GM12878 (cell line): ENCODE measurements around the gene SMAD9. TPM values are rescaled to one million over a fixed set of nuclear protein-coding genes. Genes with fewer than 3 reads are reported as not detected.

Experiments
- ATAC-seq: fragments of 200-7000 bp; cut with Tn5 transposase; 3 replicates; pipeline ENCODE4 v1.9.1; 2020; ENCODE audit warnings: mild to moderate bottlenecking, moderate library complexity
- BruUV-seq: library from RNA; stranded (reverse); fragments of 400-500 nt; replicated peaks from 2 replicates; lab custom pipeline; 2021; lab: Mats Ljungman, UMichigan
- CTCF ChIA-PET: fragments of 300-600 bp; sonication (Branson Sonifier 250); formaldehyde crosslinking; extraction: SDS; loops from one replicate; lab custom pipeline; 2021; ENCODE audit warnings: inconsistent platforms; lab: Yijun Ruan, JAX
- POLR2A ChIA-PET: fragments of 350-600 bp; formaldehyde crosslinking; extraction: SDS; loops from one replicate; lab custom pipeline; 2021; ENCODE audit warnings: inconsistent platforms; lab: Charles Lee
- RAD21 ChIA-PET: fragments of 300-600 bp; sonication (Branson Sonifier 250); formaldehyde crosslinking; loops from one replicate; lab custom pipeline; 2023; ENCODE audit warnings: antibody characterized with exemption; ENCODE audit not compliant: unreplicated experiment; lab: Charles Lee
- SMC1A ChIA-PET: fragments of 300-600 bp; sonication (Branson Sonifier 250); formaldehyde crosslinking; loops from one replicate; lab custom pipeline; 2023; ENCODE audit not compliant: unreplicated experiment, uncharacterized antibody; lab: Charles Lee
- DNase-seq: peaks from one replicate; pipeline ENCODE4 v3.0.0-alpha.2; 2011; ENCODE audit warnings: low read depth, low spot score
- FAIRE-seq: peaks from 3 replicates; lab custom pipeline; 2011; peaks lifted over from hg19 to GRCh38; lab: Jason Lieb, UNC
- H2AFZ ChIP-seq: 2 replicates; pipeline ENCODE4 v1.6.0; 2011; ENCODE audit warnings: low read depth, low read length, control low read depth; ENCODE audit not compliant: control insufficient read depth
- H3K27ac ChIP-seq: 2 replicates; pipeline ENCODE4 v1.5.1; 2011; ENCODE audit warnings: control low read depth; ENCODE audit not compliant: control insufficient read depth, insufficient read depth
- H3K27me3 ChIP-seq, 2 experiments: replicated peaks in 1 of 2; 2 replicates each; pipeline versions ENCODE4 v1.6.0 to v1.6.1; 2011; ENCODE audit warnings: low read length in 1 of 2; ENCODE audit not compliant: control insufficient read depth in 2 of 2, insufficient read depth in 2 of 2
- H3K36me3 ChIP-seq, 2 experiments: 2 replicates each; pipeline ENCODE4 v1.5.1; 2011; ENCODE audit warnings: low read length in 1 of 2; ENCODE audit not compliant: control insufficient read depth in 2 of 2, insufficient read depth in 2 of 2
- H3K4me1 ChIP-seq: 2 replicates; pipeline ENCODE4 v1.6.1; 2011; ENCODE audit warnings: mild to moderate bottlenecking, low read length, moderate library complexity, mixed read lengths; ENCODE audit not compliant: control insufficient read depth, insufficient read depth
- H3K4me2 ChIP-seq: 2 replicates; pipeline ENCODE4 v1.6.0; 2011; ENCODE audit warnings: control low read depth; ENCODE audit not compliant: control insufficient read depth, insufficient read depth
- H3K4me3 ChIP-seq: fragments of 200-600 bp; sonication (generic); 2 replicates; pipeline ENCODE4 v1.5.1; 2016
- H3K79me2 ChIP-seq: 2 replicates; pipeline ENCODE4 v1.6.0; 2011; ENCODE audit warnings: low read length; ENCODE audit not compliant: control insufficient read depth, insufficient read depth
- H3K9ac ChIP-seq: 2 replicates; pipeline ENCODE4 v1.8.0; 2011; ENCODE audit warnings: low read length, control low read depth, mixed read lengths; ENCODE audit not compliant: control insufficient read depth, insufficient read depth
- H3K9me3 ChIP-seq: replicated peaks from 3 replicates; pipeline ENCODE4 v1.5.1; 2011; ENCODE audit warnings: mild to moderate bottlenecking, low read length; ENCODE audit not compliant: control insufficient read depth, insufficient read depth
- H4K20me1 ChIP-seq: 2 replicates; pipeline ENCODE4 v1.6.0; 2011; ENCODE audit not compliant: control insufficient read depth, insufficient read depth
- DPF2 ChIP-seq: fragments of 450-650 bp; IDR thresholded peaks from 2 replicates; pipeline ENCODE4 v1.6.1; 2017; ENCODE audit warnings: mild to moderate bottlenecking
- ETV6 ChIP-seq, 2 experiments: fragments of 450-650 bp in 1 of 2; IDR thresholded peaks in 1 of 2; conservative IDR thresholded peaks in 1 of 2; 2 replicates each; pipeline ENCODE4 v1.6.1; 2014; ENCODE audit warnings: antibody characterized with exemption in 1 of 2, borderline replicate concordance in 1 of 2, low read depth in 1 of 2, mild to moderate bottlenecking in 1 of 2, moderate library complexity in 1 of 2
- KDM1A ChIP-seq: fragments of 200-600 bp; sonication (generic); IDR thresholded peaks from 2 replicates; pipeline ENCODE4 v1.6.1; 2016; ENCODE audit warnings: borderline replicate concordance
- MXI1 ChIP-seq: fragments of 150-350 bp; IDR thresholded peaks from 2 replicates; pipeline ENCODE4 v1.6.1; 2011; ENCODE audit warnings: low read depth, mild to moderate bottlenecking, inconsistent platforms, low read length, improper control_type of control experiment
- SPI1 ChIP-seq: IDR thresholded peaks from 2 replicates; pipeline ENCODE4 v1.6.1; 2011; ENCODE audit warnings: low read depth, mild to moderate bottlenecking, low read length, moderate library complexity, borderline replicate concordance; ENCODE audit not compliant: insufficient read depth
- WRNIP1 ChIP-seq: IDR thresholded peaks from 2 replicates; pipeline ENCODE4 v1.6.1; 2011; ENCODE audit warnings: low read depth, low read length, improper control_type of control experiment, borderline replicate concordance
- WGBS: methylation state at CpG from one replicate; pipeline ENCODE4 v1.1.6; 2016; ENCODE audit warnings: low lambda C conversion rate; ENCODE audit not compliant: insufficient replicate concordance, insufficient coverage; ENCODE audit errors: missing lambda C conversion rate; 5-methylcytosine and 5-hydroxymethylcytosine counted together
- in situ Hi-C: fragments of 300-500 bp; cut with MboI; formaldehyde crosslinking; loops from 9 replicates; pipeline ENCODE4 v1.14.3; 2018; ENCODE audit warnings: mixed read lengths
- intact Hi-C: fragments of 100-400 bp; cut with micrococcal nuclease; formaldehyde crosslinking; loops from one replicate; pipeline ENCODE4 v1.14.2; 2022; ENCODE audit not compliant: unreplicated experiment
- polyA plus RNA-seq, 11 experiments: library from polyadenylated mRNA; depleted of rRNA in 4 of 11; unstranded in 6 of 11; stranded (reverse) in 5 of 11; fragments of >200 nt; fragmentation: Nextera tagmentation in 4 of 11; fragmentation: Illumina TruSeq in 1 of 11; extraction: Ambion mirVana in 4 of 11; extraction: Trizol in 1 of 11; gene quantifications; 1 replicate in 1 of 11; 2 replicates in 10 of 11; pipeline versions ENCODE4 v1.2.1 to v1.2.3, GENCODE V29; 2011 to 2016; ENCODE audit warnings: inconsistent platforms in 2 of 11, missing spikeins in 2 of 11, low read depth in 1 of 11
- total RNA-seq, 4 experiments: library from RNA; depleted of rRNA in 3 of 4; stranded (reverse); fragments of >200 nt in 3 of 4; fragmentation: Illumina TruSeq in 1 of 4; extraction: Trizol in 1 of 4; gene quantifications; 2 replicates each; pipeline versions ENCODE4 v1.2.1 to v1.2.3, GENCODE V29; 2013 to 2021
- TF ChIP-seq, protein P1 (sequence below): fragments of 450-650 bp; formaldehyde crosslinking; IDR thresholded peaks from 2 replicates; pipeline ENCODE4 v1.5.0; 2022; ENCODE audit warnings: mild to moderate bottlenecking, missing genetic modification characterization
- TF ChIP-seq, protein P2 (sequence below): IDR thresholded peaks from 2 replicates; pipeline ENCODE4 v1.6.1; 2012; ENCODE audit warnings: low read depth, low read length, improper control_type of control experiment

The SMAD9 gene
- total and polyA plus RNA-seq, 10 of the 15 experiments (the other 5 are each of a cell fraction or from before 2014, with no cell fraction given): 0.22 to 0.69 (median 0.42) TPM; not detected in 6

DNA sequence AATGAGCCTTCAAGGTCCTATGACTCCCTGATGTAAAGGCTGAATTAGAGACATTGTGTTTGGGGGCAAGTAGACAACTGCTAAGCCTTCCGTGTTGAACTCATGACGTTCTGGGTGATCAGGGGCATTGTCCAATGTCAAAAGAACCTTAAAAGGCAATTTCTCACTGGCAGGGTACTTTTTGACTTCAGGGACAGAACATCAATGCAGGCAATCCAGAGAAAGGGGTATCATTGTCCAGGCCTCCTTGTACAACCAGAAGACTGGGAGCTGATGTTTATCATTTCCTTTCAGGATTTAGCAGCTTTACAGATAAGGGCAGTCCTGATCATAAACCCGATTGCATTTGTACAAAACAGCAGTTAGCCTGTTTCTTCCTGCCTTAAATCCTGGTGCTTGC is 25.0 kb upstream of the SMAD9 start (continued):
- TF ChIP-seq ETV6 (conservative IDR thresholded peaks at IDR 0.05 in 1 of 2, IDR thresholded peaks at IDR 0.05 in 1 of 2; ENCODE audit: borderline replicate concordance in 1 of 2, low read depth in 1 of 2): no peak
- no peak for TF ChIP-seq WRNIP1
- TF ChIP-seq, protein P1, sequence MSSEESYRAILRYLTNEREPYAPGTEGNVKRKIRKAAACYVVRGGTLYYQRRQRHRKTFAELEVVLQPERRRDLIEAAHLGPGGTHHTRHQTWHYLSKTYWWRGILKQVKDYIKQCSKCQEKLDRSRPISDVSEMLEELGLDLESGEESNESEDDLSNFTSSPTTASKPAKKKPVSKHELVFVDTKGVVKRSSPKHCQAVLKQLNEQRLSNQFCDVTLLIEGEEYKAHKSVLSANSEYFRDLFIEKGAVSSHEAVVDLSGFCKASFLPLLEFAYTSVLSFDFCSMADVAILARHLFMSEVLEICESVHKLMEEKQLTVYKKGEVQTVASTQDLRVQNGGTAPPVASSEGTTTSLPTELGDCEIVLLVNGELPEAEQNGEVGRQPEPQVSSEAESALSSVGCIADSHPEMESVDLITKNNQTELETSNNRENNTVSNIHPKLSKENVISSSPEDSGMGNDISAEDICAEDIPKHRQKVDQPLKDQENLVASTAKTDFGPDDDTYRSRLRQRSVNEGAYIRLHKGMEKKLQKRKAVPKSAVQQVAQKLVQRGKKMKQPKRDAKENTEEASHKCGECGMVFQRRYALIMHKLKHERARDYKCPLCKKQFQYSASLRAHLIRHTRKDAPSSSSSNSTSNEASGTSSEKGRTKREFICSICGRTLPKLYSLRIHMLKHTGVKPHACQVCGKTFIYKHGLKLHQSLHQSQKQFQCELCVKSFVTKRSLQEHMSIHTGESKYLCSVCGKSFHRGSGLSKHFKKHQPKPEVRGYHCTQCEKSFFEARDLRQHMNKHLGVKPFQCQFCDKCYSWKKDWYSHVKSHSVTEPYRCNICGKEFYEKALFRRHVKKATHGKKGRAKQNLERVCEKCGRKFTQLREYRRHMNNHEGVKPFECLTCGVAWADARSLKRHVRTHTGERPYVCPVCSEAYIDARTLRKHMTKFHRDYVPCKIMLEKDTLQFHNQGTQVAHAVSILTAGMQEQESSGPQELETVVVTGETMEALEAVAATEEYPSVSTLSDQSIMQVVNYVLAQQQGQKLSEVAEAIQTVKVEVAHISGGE (CRISPR knock-in tag): no peak
- no peak for TF ChIP-seq KDM1A
- TF ChIP-seq MXI1: no peak
- TF ChIP-seq DPF2: no peak

DNA sequence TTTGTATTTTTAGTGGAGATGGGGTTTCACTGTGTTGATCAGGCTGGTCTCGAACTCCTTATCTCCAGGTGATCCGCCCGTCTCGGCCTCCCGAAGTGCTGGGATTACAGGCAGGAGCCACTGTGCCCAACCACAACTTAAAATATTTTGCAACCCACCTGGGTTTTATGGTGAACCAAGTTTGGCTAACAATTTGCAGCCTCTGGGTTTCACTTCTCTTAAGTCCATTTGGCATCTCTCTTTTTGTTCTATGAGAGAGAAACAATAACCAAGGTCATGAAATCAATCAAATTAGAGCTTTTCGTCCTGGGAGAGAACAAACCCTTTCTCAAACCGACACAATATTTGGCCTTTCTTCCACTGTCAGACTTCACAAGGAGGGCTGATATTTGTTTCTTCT is 5.6 kb upstream of the SMAD9 start:
- Histone ChIP-seq H2AFZ (no peak overlapping the region), H3K27ac (no peak overlapping the region), H4K20me1 (no peaks in the 10 kb centered on the region; the same call in 1 of the 2 replicates), H3K9me3 (no peaks in the 10 kb centered on the region), H3K27me3 (0 out of 4 replicates have a peak, but pooled peaks cover 0 to 6% of the 10 kb centered on the region in 2 experiments), H3K9ac (no peak overlapping the region), H3K4me3 (no peak overlapping the region), H3K4me2 (no peak overlapping the region), H3K4me1 (no peaks in the 10 kb centered on the region), H3K36me3 (no peaks in the 10 kb centered on the region), H3K79me2 (no peaks in the 10 kb centered on the region)
- ChIA-PET SMC1A (no interaction called here), RAD21 (no interaction called here), CTCF (no interaction called here), POLR2A (no interaction called here)
- 6% methylated on average over 7 of the region's 7 CpGs for WGBS
- ATAC-seq (peak; percentile 37; the same call in 1 of the 3 replicates), FAIRE-seq (no peak), DNase-seq (no peak)
- no TSS peak for BruUV-seq
- in situ Hi-C loops: no loop called here
- intact Hi-C loops: no loop called here
- TF ChIP-seq SPI1: peak; percentile 20; the same call in 1 of the 2 replicates
- TF ChIP-seq, protein P2, sequence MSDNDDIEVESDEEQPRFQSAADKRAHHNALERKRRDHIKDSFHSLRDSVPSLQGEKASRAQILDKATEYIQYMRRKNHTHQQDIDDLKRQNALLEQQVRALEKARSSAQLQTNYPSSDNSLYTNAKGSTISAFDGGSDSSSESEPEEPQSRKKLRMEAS: no peak
